Measurements from ENCODE around the gene REC114.
"Not testable (repeated sequence)": the region's sequence is repeated elsewhere in the genome, so short reads cannot be mapped to it uniquely, and the experiment has no call there.

REC114 gene

DNA sequence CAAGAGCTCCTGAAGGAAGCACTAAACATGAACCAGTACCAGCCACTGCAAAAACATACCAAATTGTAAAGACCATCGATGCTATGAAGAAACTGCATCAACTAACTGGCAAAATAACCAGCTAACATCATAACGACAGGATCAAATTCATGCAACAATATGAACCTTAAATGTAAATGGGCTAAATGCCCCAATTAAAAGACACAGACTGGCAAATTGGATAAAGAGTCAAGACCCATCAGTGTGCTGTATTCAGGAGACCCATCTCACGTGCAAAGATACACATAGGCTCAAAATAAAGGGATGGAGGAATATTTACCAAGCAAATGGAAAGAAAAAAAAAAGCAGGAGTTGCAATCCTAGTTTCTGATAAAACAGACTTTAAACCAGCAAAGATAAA lies 7.0 kb downstream of the REC114 start:
- DNase-seq: not testable (repeated sequence)

GRCh38 chr15:73454096-73454495 lies 11.1 kb downstream of the REC114 start:
- intact Hi-C loops (cut with DNase I): no loop called here
- no peak for DNase-seq

More for the DNA sequence above, 7.0 kb downstream of the REC114 start:
- intact Hi-C loops (cut with DNase I): not testable (repeated sequence)

GRCh38 chr15:73455876-73456275 lies 12.9 kb downstream of the REC114 start:
- no peak for DNase-seq
- intact Hi-C loops (cut with DNase I): no loop called here

GRCh38 chr15:73457334-73457733 lies 14.4 kb downstream of the REC114 start:
- intact Hi-C loops (cut with DNase I): no loop called here
- no peak for DNase-seq

DNA sequence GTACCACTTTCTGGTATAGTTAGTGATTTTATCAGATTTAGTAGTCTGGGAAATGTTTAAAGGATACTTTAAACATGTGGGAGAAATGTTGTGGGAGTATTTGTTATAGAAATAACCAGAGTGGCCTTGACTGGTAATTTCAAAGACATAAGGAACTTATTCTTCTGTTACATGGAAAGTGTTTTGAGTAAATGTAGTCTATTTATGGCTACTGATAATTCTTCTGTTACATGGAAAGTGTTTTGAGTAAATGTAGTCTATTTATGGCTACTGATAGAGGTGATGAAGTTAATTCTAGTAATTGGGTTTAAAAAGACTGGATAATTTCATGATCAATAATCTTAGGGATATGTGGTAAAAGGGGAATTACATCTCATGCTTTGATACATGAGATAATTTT lies 17.7 kb downstream of the REC114 start:
- no peak for DNase-seq
- intact Hi-C loops (cut with DNase I): no loop called here

DNA sequence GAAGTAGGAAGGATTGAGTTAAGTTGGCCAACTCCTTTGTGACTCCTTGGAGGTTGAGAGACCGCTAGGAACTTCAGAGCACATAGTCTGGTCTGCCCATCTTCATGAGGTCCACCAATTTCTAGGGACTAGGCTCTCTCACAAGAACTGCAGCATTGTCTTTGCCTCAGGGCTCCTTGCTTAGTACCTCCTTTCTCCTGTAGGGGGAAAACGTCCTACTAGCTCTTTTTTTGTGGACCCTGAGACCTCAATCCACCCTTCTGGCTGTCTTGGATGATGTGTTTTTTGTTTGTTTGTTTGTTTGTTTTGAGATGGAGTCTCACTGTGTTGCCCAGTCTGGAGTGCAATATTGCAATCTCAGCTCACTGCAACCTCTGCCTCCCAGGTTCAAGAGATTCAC lies 21.6 kb downstream of the REC114 start:
- DNase-seq: no peak
- intact Hi-C loops (cut with DNase I): no loop called here

- intact Hi-C loops (cut with DNase I): no loop called here
These were observed 24.8 kb downstream of the REC114 start for GRCh38 chr15:73467758-73468157.

DNA sequence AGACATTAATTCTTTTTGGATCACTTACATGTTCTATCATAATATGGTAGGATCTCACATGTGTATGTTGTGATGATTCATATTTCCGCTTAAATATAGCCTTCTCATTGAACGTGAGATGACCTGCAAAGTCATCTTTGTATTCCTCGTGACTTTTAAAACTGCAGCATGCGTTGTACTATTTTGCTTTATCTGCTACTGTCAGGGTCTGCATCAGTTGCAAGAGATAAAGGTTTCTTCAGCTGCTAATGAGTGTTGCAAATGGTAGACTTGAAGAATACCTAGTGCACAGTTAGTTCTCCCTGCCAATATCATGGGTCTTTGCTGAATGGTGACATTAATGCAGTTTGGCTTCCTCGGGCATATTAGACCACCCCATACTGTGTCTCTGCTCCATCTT lies 31.8 kb downstream of the REC114 start:
- no peak for DNase-seq
- intact Hi-C loops (cut with DNase I): no loop called here

More at GRCh38 chr15:73467758-73468157, 24.8 kb downstream of the REC114 start:
- no peak for DNase-seq

DNA sequence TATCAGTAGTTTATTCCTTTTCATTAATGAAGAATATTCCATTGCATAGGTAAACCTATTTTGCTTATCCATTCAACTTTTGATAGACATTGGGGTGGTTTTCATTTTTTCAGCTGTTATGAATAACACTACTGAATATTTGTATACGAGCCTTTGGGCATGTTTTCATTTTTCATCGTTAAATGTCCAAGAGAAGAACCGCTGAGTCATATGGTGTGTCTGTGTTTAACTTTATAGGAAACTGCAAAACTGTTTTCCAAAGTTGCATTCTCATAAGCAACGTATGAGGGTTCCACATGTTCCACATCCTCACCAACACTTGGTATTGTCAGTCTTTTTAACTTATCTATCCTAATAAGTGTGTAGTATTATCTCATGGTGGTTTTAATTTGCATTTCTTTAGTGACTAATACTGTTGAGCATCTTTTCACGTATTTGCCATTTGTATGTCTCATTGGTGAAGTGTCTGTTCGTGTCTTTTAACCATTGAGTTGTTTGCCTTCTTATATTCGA lies 33.8 kb downstream of the REC114 start:
- intact Hi-C loops (cut with DNase I): no loop called here
- no peak for DNase-seq

DNA sequence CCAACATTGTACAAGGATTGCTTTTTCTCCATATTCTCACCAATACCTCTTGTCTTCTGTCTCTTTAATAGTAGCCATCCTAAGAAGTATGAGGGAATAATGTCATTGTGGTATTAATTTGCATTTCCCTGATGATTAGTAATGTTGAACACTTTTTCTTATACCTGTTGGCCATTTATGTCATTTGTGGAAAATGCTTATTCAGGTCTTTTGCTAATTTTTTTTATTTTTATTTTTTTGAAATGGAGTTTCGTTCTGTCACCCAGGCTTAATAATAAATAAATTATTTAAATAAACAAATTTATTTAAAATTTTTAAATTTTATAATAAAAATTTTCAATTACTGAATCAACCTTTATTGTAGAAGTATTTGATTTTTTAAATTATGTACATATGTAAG lies 37.1 kb downstream of the REC114 start:
- no peak for DNase-seq
- intact Hi-C loops (cut with DNase I): no loop called here

GRCh38 chr15:73482166-73482565 lies 39.2 kb downstream of the REC114 start:
- no peak for DNase-seq
- intact Hi-C loops (cut with DNase I): no loop called here

- intact Hi-C loops (cut with DNase I): no loop called here
- DNase-seq: no peak
These were observed 40.1 kb downstream of the REC114 start for GRCh38 chr15:73483053-73483452.

- DNase-seq: no peak
- intact Hi-C loops (cut with DNase I): no loop called here
These were observed 42.4 kb downstream of the REC114 start for GRCh38 chr15:73485372-73485771.

- intact Hi-C loops (cut with DNase I); DNase-seq: not testable (repeated sequence)
These were observed 42.9 kb downstream of the REC114 start for GRCh38 chr15:73485885-73486284.

GRCh38 chr15:73488698-73489097 lies 45.7 kb downstream of the REC114 start:
- intact Hi-C loops (cut with DNase I): no loop called here
- DNase-seq: no peak

- intact Hi-C loops (cut with DNase I): no loop called here
- DNase-seq: no peak
These were observed 51.0 kb downstream of the REC114 start for GRCh38 chr15:73493922-73494321.

GRCh38 chr15:73495181-73495580 lies 52.2 kb downstream of the REC114 start:
- intact Hi-C loops (cut with DNase I): no loop called here

DNA sequence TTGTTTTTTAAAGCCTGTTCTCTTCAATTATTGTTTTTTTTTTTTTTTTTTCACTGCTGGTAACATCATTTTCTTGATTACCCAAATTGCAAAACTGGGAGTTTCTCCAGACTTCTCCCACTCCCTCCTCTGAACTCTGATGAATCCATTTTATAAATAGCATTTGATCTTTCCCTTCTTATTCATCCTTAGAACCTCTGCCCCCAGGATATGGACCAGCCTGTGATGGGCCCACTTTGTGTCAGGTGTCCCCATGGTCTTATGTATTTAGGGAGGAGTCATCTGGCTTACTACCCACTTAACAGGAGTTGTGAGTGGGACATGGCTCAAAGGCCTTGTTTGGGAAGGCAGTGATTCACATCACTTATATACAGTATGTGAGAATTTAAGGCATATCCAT lies 57.7 kb downstream of the REC114 start:
- DNase-seq: no peak
- intact Hi-C loops (cut with DNase I): no loop called here

More at GRCh38 chr15:73495181-73495580, 52.2 kb downstream of the REC114 start:
- no peak for DNase-seq

DNA sequence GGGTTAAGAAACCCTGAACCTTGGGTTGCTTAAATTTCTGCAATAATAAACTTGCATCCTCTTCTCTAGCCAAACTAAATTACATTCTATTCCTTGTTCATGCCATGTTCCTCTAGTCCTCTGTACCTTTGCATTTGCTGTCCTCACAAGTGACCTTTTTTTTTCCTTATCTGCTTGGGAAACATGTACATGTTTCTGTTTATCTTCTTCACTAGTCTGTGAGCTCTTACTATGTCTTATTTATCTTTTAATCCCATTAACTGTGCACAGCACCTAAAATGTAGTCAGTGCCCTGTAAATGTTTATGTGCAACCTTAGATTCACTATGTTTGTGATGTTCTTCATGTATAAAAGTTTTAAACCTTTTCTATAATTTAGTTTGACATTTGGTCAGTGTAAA lies 61.9 kb downstream of the REC114 start:
- no peak for DNase-seq
- intact Hi-C loops (cut with DNase I): no loop called here

- intact Hi-C loops (cut with DNase I): no loop called here
- no peak for DNase-seq
These were observed 72.6 kb downstream of the REC114 start for GRCh38 chr15:73515527-73515926.

DNA sequence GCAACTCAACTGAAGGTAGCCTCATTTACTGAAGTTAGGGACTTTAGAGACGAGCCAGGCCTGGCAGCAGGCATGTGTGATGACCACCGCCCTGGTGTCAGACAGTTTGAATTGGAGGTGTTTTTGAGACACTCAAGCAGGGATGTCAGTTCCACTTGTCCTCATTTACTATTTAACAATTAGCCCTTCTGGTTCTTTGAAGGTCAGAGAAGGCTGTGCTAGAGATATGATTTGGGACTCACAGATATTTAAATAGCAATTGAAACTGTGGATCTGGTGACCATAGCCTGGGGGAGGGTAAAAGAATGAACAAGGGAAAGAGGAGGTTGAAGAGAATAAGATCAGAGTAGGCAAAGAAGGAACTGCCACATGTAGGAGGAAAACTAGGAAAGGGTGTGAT lies 74.6 kb downstream of the REC114 start:
- no peak for DNase-seq
- intact Hi-C loops (cut with DNase I): no loop called here

All from head of caudate nucleus (tissue), 42 donors.